GM23338 (cell line): ENCODE measurements around the gene ZNF365. TPM values are rescaled to one million over a fixed set of nuclear protein-coding genes. Genes with fewer than 3 reads are reported as not detected.

Experiments used
- ATAC-seq: fragments of 200-7000 bp; cut with Tn5 transposase; 3 replicates; pipeline ENCODE4 v1.9.1; 2020
- DNase-seq: peaks from one replicate; pipeline ENCODE4 v3.0.0-alpha.2; 2015; ENCODE audit warnings: low spot score
- H2AFZ ChIP-seq: fragments of 200-600 bp; sonication (generic); 2 replicates; pipeline ENCODE4 v1.8.0; 2016; ENCODE audit warnings: antibody characterized with exemption, mild to moderate bottlenecking, moderate library complexity
- H3F3A ChIP-seq: fragments of 200-600 bp; sonication (generic); replicated peaks from 2 replicates; pipeline ENCODE4 v1.8.0; 2017; ENCODE audit warnings: antibody characterized with exemption, mixed run types, low read depth
- H3K27ac ChIP-seq: fragments of 200-600 bp; sonication (generic); 2 replicates; pipeline ENCODE4 v1.6.1; 2016; ENCODE audit warnings: low read depth
- H3K27me3 ChIP-seq: fragments of 200-600 bp; sonication (generic); 2 replicates; pipeline ENCODE4 v1.8.0; 2016; ENCODE audit warnings: mild to moderate bottlenecking, mixed run types, moderate library complexity; ENCODE audit not compliant: insufficient read depth
- H3K36me3 ChIP-seq: fragments of 200-600 bp; sonication (generic); 2 replicates; pipeline ENCODE4 v1.8.0; 2016; ENCODE audit warnings: mild to moderate bottlenecking; ENCODE audit not compliant: insufficient read depth
- H3K4me1 ChIP-seq: fragments of 200-600 bp; sonication (generic); 2 replicates; pipeline ENCODE4 v1.8.0; 2016; ENCODE audit warnings: mild to moderate bottlenecking, moderate library complexity; ENCODE audit not compliant: insufficient read depth
- H3K4me2 ChIP-seq: fragments of 200-600 bp; sonication (generic); 2 replicates; pipeline ENCODE4 v1.7.1; 2017; ENCODE audit warnings: mixed run types
- H3K4me3 ChIP-seq: fragments of 200-600 bp; sonication (generic); 2 replicates; pipeline ENCODE4 v1.6.1; 2016; ENCODE audit warnings: mixed run types
- H3K79me2 ChIP-seq: fragments of 200-600 bp; sonication (generic); replicated peaks from 2 replicates; pipeline ENCODE4 v1.8.0; 2017; ENCODE audit warnings: mild to moderate bottlenecking; ENCODE audit not compliant: insufficient read depth
- H3K9me2 ChIP-seq: fragments of 200-600 bp; sonication (generic); 2 replicates; pipeline ENCODE4 v1.8.0; 2017; ENCODE audit not compliant: insufficient read depth
- H4K20me1 ChIP-seq: fragments of 200-600 bp; sonication (generic); replicated peaks from 2 replicates; pipeline ENCODE4 v1.8.0; 2017; ENCODE audit warnings: mild to moderate bottlenecking; ENCODE audit not compliant: insufficient read depth
- H3K27ac Mint-ChIP-seq: 2 replicates; pipeline ENCODE4 v1.8.0; 2020; ENCODE audit warnings: inconsistent platforms, mild to moderate bottlenecking, moderate library complexity, mixed read lengths
- H3K27me3 Mint-ChIP-seq: 3 replicates; pipeline ENCODE4 v1.8.0; 2022; ENCODE audit warnings: low read depth, mild to moderate bottlenecking, moderate library complexity, mixed read lengths, inconsistent platforms; ENCODE audit not compliant: insufficient read depth, poor library complexity
- H3K36me3 Mint-ChIP-seq: 3 replicates; pipeline ENCODE4 v1.8.0; 2021; ENCODE audit warnings: low read depth, mild to moderate bottlenecking, inconsistent platforms, moderate library complexity, mixed read lengths
- H3K4me1 Mint-ChIP-seq: 3 replicates; pipeline ENCODE4 v1.8.0; 2020; ENCODE audit warnings: mild to moderate bottlenecking, inconsistent platforms, mixed read lengths
- H3K4me3 Mint-ChIP-seq: 3 replicates; pipeline ENCODE4 v1.8.0; 2021; ENCODE audit warnings: moderate library complexity, mild to moderate bottlenecking, inconsistent platforms, mixed read lengths
- H3K9me3 Mint-ChIP-seq: 3 replicates; pipeline ENCODE4 v1.8.0; 2020; ENCODE audit warnings: moderate library complexity, mild to moderate bottlenecking, inconsistent platforms, mixed read lengths
- NANOG ChIP-seq: IDR thresholded peaks from 2 replicates; pipeline ENCODE4 v1.6.1; 2016; ENCODE audit warnings: antibody characterized with exemption, borderline replicate concordance
- ZNF331 ChIP-seq: fragments of 250-450 bp; sonication (Bioruptor Pico); IDR thresholded peaks from 2 replicates; pipeline ENCODE4 v1.5.0; 2020; ENCODE audit warnings: low read depth, mild to moderate bottlenecking, moderate library complexity
- polyA plus RNA-seq: library from polyadenylated mRNA; unstranded; fragments of >200 nt; fragmentation: Nextera tagmentation; extraction: Ambion mirVana; gene quantifications from 2 replicates; pipeline ENCODE4 v1.2.1, GENCODE V29; 2016
- total RNA-seq: library from RNA; depleted of rRNA; stranded (reverse); fragments of >200 nt; shearing (Covaris generic); gene quantifications from 2 replicates; pipeline ENCODE4 v1.2.3, GENCODE V29; 2014
- TF ChIP-seq, protein P1 (sequence below): fragments of 250-450 bp; sonication (Bioruptor Pico); IDR thresholded peaks from 2 replicates; pipeline ENCODE4 v1.5.0; 2020; ENCODE audit warnings: mild to moderate bottlenecking, moderate library complexity
- TF ChIP-seq, protein P2 (sequence below): IDR thresholded peaks from one replicate; pipeline ENCODE4 v1.6.1; 2018; ENCODE audit warnings: antibody characterized with exemption; ENCODE audit not compliant: unreplicated experiment

ZNF365 gene
- total and polyA plus RNA-seq, 2 experiments from 2014 or later: 0.19 to 0.59 TPM

DNA sequence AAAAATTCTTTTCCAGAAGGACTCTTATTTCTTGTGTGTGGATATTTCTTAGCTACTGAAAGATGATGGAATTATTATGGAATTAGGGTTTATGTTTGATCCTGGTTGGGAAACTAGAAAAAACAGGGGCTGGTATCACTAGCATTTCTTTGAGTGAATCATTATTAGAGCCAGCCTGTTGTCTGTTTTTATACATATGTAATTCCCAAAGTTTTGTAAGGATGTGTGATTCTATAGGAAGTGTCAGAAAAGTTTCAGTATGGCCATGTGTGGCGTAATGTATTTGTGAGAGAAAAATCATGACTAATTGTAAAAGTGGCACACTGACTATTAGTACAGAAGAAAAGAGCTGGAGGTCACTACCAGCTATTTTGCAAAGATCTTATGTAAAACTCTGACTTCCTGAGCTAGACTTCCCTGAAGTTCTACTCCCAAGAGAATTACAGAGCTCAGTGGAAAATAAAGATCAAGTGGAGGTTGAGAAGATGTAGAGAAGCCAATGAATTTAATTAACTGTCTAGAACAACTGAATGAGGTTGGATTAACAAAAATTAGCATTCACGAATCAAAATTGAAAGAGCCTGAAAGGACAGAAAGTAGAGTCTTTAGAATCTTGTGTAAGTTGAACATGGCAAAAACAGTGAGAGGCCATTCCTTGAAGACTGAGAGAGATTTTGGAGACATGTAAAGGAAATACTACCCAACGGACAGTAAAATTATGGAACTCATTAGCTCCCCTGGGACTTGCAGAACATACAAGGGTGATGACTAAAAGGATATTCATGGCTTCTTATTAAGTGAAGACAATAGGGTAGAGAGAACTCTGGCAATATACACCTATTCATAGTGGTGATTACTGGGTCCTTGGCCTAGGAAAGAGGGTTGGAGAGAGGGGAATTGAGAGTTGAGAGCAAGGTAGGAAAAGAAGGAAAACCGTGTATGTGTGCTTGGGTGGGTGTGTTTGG is 12.5 kb downstream of the ZNF365 start:
- Mint-ChIP-seq H3K4me1 (peaks cover 7% of the 10 kb centered on the region; the same call in 2 of the 3 replicates), H3K27me3 (no peaks in the 10 kb centered on the region), H3K4me3 (no peak overlapping the region), H3K27ac (no peak overlapping the region), H3K9me3 (no peaks in the 10 kb centered on the region; the same call in 2 of the 3 replicates), H3K36me3 (no peaks in the 10 kb centered on the region)
- Histone ChIP-seq H3K27me3 (no peaks in the 10 kb centered on the region), H2AFZ (0 out of 2 replicates have a peak overlapping the region, but pooled peaks have one; percentile 73), H3K9me2 (no peaks in the 10 kb centered on the region), H3K4me2 (no peak overlapping the region), H3K27ac (no peak overlapping the region), H3K4me3 (no peak overlapping the region), H3K4me1 (peaks cover 5% of the 10 kb centered on the region; the same call in 1 of the 2 replicates), H3K36me3 (no peaks in the 10 kb centered on the region), H3F3A (no peaks in the 10 kb centered on the region), H3K79me2 (no peaks in the 10 kb centered on the region), H4K20me1 (no peaks in the 10 kb centered on the region)
- DNase-seq (no peak), ATAC-seq (no peak)
- TF ChIP-seq, protein P1, sequence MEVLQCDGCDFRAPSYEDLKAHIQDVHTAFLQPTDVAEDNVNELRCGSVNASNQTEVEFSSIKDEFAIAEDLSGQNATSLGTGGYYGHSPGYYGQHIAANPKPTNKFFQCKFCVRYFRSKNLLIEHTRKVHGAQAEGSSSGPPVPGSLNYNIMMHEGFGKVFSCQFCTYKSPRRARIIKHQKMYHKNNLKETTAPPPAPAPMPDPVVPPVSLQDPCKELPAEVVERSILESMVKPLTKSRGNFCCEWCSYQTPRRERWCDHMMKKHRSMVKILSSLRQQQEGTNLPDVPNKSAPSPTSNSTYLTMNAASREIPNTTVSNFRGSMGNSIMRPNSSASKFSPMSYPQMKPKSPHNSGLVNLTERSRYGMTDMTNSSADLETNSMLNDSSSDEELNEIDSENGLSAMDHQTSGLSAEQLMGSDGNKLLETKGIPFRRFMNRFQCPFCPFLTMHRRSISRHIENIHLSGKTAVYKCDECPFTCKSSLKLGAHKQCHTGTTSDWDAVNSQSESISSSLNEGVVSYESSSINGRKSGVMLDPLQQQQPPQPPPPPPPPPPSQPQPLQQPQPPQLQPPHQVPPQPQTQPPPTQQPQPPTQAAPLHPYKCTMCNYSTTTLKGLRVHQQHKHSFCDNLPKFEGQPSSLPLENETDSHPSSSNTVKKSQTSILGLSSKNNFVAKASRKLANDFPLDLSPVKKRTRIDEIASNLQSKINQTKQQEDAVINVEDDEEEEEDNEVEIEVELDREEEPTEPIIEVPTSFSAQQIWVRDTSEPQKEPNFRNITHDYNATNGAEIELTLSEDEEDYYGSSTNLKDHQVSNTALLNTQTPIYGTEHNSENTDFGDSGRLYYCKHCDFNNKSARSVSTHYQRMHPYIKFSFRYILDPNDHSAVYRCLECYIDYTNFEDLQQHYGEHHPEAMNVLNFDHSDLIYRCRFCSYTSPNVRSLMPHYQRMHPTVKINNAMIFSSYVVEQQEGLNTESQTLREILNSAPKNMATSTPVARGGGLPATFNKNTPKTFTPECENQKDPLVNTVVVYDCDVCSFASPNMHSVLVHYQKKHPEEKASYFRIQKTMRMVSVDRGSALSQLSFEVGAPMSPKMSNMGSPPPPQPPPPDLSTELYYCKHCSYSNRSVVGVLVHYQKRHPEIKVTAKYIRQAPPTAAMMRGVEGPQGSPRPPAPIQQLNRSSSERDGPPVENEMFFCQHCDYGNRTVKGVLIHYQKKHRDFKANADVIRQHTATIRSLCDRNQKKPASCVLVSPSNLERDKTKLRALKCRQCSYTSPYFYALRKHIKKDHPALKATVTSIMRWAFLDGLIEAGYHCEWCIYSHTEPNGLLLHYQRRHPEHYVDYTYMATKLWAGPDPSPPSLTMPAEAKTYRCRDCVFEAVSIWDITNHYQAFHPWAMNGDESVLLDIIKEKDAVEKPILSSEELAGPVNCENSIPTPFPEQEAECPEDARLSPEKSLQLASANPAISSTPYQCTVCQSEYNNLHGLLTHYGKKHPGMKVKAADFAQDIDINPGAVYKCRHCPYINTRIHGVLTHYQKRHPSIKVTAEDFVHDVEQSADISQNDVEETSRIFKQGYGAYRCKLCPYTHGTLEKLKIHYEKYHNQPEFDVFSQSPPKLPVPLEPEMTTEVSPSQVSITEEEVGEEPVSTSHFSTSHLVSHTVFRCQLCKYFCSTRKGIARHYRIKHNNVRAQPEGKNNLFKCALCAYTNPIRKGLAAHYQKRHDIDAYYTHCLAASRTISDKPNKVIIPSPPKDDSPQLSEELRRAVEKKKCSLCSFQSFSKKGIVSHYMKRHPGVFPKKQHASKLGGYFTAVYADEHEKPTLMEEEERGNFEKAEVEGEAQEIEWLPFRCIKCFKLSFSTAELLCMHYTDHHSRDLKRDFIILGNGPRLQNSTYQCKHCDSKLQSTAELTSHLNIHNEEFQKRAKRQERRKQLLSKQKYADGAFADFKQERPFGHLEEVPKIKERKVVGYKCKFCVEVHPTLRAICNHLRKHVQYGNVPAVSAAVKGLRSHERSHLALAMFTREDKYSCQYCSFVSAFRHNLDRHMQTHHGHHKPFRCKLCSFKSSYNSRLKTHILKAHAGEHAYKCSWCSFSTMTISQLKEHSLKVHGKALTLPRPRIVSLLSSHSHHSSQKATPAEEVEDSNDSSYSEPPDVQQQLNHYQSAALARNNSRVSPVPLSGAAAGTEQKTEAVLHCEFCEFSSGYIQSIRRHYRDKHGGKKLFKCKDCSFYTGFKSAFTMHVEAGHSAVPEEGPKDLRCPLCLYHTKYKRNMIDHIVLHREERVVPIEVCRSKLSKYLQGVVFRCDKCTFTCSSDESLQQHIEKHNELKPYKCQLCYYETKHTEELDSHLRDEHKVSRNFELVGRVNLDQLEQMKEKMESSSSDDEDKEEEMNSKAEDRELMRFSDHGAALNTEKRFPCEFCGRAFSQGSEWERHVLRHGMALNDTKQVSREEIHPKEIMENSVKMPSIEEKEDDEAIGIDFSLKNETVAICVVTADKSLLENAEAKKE (CRISPR knock-in tag): no peak
- TF ChIP-seq ZNF331 (CRISPR knock-in tag): no peak
- TF ChIP-seq, protein P2, sequence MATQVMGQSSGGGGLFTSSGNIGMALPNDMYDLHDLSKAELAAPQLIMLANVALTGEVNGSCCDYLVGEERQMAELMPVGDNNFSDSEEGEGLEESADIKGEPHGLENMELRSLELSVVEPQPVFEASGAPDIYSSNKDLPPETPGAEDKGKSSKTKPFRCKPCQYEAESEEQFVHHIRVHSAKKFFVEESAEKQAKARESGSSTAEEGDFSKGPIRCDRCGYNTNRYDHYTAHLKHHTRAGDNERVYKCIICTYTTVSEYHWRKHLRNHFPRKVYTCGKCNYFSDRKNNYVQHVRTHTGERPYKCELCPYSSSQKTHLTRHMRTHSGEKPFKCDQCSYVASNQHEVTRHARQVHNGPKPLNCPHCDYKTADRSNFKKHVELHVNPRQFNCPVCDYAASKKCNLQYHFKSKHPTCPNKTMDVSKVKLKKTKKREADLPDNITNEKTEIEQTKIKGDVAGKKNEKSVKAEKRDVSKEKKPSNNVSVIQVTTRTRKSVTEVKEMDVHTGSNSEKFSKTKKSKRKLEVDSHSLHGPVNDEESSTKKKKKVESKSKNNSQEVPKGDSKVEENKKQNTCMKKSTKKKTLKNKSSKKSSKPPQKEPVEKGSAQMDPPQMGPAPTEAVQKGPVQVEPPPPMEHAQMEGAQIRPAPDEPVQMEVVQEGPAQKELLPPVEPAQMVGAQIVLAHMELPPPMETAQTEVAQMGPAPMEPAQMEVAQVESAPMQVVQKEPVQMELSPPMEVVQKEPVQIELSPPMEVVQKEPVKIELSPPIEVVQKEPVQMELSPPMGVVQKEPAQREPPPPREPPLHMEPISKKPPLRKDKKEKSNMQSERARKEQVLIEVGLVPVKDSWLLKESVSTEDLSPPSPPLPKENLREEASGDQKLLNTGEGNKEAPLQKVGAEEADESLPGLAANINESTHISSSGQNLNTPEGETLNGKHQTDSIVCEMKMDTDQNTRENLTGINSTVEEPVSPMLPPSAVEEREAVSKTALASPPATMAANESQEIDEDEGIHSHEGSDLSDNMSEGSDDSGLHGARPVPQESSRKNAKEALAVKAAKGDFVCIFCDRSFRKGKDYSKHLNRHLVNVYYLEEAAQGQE: no peak
- no peak for TF ChIP-seq NANOG
